Kidney (tissue), 14 donors: Measurements from ENCODE around the gene COL23A1. TPM values are rescaled to one million over a fixed set of nuclear protein-coding genes. Genes with fewer than 3 reads are reported as not detected.

Experiments
- DNase-seq, 5 donors: peaks; one replicate each; pipeline ENCODE4 v3.0.0-alpha.2; 2013 to 2020
- FAIRE-seq: peaks from 2 replicates; lab custom pipeline; 2012; peaks lifted over from hg19 to GRCh38; lab: Jason Lieb, UNC
- H3K27ac ChIP-seq, 2 donors: one replicate each; pipeline ENCODE4 v1.7.0; 2013; ENCODE audit warnings: low read depth in 2 of 2, low read length in 2 of 2, inconsistent platforms in 1 of 2
- H3K27me3 ChIP-seq: one replicate; pipeline ENCODE4 v1.7.1; 2013; ENCODE audit warnings: low read length, inconsistent platforms; ENCODE audit not compliant: control insufficient read depth, insufficient read depth
- H3K36me3 ChIP-seq, 3 donors: one replicate each; pipeline versions ENCODE4 v1.7.0 to v1.7.1; 2013; ENCODE audit warnings: low read length in 3 of 3, control low read depth in 1 of 3, inconsistent platforms in 1 of 3; ENCODE audit not compliant: insufficient read depth in 3 of 3, control insufficient read depth in 2 of 3
- H3K4me1 ChIP-seq, 3 donors: one replicate each; pipeline versions ENCODE4 v1.7.0 to v1.7.1; 2013; ENCODE audit warnings: low read length in 3 of 3, inconsistent platforms in 1 of 3, low read depth in 1 of 3; ENCODE audit not compliant: control insufficient read depth in 2 of 3, insufficient read depth in 2 of 3
- H3K4me3 ChIP-seq, 3 donors: one replicate each; pipeline versions ENCODE4 v1.7.0 to v1.8.1; 2013; ENCODE audit warnings: low read length in 3 of 3, control low read depth in 1 of 3, inconsistent platforms in 1 of 3
- H3K9ac ChIP-seq, 3 donors: one replicate each; pipeline versions ENCODE4 v1.7.0 to v1.7.1; 2013; ENCODE audit warnings: low read length in 3 of 3, control low read depth in 1 of 3, inconsistent platforms in 1 of 3
- H3K9me3 ChIP-seq, 3 donors: one replicate each; pipeline versions ENCODE4 v1.7.0 to v1.7.1; 2013; ENCODE audit warnings: low read length in 3 of 3, control low read depth in 1 of 3, inconsistent platforms in 1 of 3; ENCODE audit not compliant: control insufficient read depth in 2 of 3, insufficient read depth in 1 of 3
- intact Hi-C: fragments of 100-400 bp; cut with DNase I; formaldehyde crosslinking; loops from one replicate; pipeline ENCODE4 v1.11.1; 2022
- polyA plus RNA-seq: library from polyadenylated mRNA; stranded (reverse); fragments of 350-450 nt; fragmentation: Illumina TruSeq; extraction: RNeasy Lipid Tissue Mini Kit (QIAGEN cat#74804); gene quantifications from one replicate; pipeline ENCODE4 v1.2.3, GENCODE V29; 2014; ENCODE audit warnings: low read depth, low replicate concordance; ENCODE audit not compliant: insufficient read depth
- total RNA-seq: library from RNA; stranded (reverse); fragmentation: NEBNext Ultra II Directional; extraction: Animal tissue kit (Norgen Biotek cat#: 25700); gene quantifications from one replicate; pipeline ENCODE4 v1.2.1, GENCODE V29; 2021
- TF ChIP-seq, protein P1 (sequence below): IDR thresholded peaks from 3 replicates; pipeline ENCODE4 v1.5.1; 2012; ENCODE audit warnings: mild to moderate bottlenecking, moderate library complexity, borderline replicate concordance; ENCODE audit not compliant: insufficient read depth; ENCODE audit errors: extremely low read depth
- donor health status: control.
- donor health status: control.
- donor health status: control.
- donor health status: control.
- donor health status: control.
- donor health status: DM: yes; HTN: yes; CAD: no.
- donor health status: Normal renal cell carcinoma (clear cell type).

COL23A1 gene
- total and polyA plus RNA-seq, 2 donors from 2014 or later, result 4.1 to 8.7 TPM

DNA sequence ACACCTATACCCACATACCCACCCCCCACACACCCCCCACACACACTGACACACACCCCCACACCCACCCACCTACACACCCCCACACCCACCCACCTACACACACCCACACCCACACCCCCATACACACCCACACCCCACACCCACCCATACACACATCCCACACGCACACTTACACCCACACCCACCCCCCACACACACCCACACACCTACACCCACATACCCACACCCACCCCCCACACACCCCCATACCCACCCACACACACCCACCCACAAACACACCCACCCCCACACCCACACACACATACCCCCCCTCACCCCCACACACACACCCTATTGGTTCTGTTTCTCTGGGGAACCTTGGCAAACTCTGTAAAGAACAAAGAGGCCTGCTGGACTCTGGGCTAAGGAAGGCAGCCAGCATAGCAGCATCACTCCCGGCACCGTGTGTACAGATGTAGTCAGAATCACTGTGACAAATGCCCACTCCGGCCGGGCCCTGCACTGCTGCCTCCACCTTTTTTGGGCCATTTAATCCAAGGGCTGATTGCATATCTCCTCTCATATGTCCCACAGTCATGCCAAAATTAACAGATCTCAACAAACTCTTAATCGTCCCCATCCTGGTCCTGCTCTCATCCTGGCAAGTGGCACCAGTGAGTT is 42.3 kb downstream of the COL23A1 start:
- Histone ChIP-seq H3K4me3 (no peak overlapping the region), H3K4me1 (peaks cover 0 to 2% (median 0%) of the 10 kb centered on the region in 3 donors), H3K9me3 (no peaks in the 10 kb centered on the region), H3K27me3 (no peaks in the 10 kb centered on the region), H3K36me3 (no peaks in the 10 kb centered on the region), H3K9ac (no peak overlapping the region), H3K27ac (no peak overlapping the region)
- peak in 1 of 5 donors; percentile 50 for DNase-seq
- intact Hi-C loops, result no loop called here
- no peak for FAIRE-seq
- TF ChIP-seq, protein P1, sequence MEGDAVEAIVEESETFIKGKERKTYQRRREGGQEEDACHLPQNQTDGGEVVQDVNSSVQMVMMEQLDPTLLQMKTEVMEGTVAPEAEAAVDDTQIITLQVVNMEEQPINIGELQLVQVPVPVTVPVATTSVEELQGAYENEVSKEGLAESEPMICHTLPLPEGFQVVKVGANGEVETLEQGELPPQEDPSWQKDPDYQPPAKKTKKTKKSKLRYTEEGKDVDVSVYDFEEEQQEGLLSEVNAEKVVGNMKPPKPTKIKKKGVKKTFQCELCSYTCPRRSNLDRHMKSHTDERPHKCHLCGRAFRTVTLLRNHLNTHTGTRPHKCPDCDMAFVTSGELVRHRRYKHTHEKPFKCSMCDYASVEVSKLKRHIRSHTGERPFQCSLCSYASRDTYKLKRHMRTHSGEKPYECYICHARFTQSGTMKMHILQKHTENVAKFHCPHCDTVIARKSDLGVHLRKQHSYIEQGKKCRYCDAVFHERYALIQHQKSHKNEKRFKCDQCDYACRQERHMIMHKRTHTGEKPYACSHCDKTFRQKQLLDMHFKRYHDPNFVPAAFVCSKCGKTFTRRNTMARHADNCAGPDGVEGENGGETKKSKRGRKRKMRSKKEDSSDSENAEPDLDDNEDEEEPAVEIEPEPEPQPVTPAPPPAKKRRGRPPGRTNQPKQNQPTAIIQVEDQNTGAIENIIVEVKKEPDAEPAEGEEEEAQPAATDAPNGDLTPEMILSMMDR, result no peak

DNA sequence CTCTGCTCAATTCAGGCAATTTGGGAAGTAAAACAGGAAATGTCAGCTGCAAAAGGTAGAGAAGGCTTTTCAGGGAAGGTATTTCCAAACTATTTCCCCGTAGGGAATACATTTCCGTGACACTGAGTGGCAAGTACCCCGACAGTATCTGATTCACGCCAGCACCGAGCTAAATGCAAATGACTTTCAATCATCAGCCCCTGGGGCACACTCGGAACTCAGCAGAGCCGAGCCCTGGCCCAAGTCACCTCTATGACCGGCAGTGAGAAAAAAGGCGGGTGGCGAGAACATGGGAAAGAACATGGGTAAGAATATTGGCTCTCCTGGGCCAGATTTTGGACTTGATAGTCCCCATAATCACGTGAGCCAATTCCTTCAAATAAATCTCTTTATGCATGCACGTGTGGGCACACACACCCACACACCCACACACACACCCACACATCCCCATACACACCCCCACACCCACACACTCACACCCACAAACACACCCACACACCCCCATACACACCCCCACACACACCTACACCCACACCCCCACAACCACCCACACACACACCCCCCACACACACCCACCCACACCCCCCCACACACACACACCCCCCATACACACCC is 43.0 kb downstream of the COL23A1 start:
- Histone ChIP-seq H3K4me3 (no peak overlapping the region), H3K4me1 (peaks cover 0 to 3% (median 0%) of the 10 kb centered on the region in 3 donors), H3K36me3 (no peaks in the 10 kb centered on the region), H3K27me3 (no peaks in the 10 kb centered on the region), H3K9me3 (no peaks in the 10 kb centered on the region), H3K9ac (no peak overlapping the region), H3K27ac (no peak overlapping the region)
- FAIRE-seq, result no peak
- peak in 1 of 5 donors; percentile 58 for DNase-seq
- intact Hi-C loops, result no loop called here
- TF ChIP-seq, protein P1, result no peak

DNA sequence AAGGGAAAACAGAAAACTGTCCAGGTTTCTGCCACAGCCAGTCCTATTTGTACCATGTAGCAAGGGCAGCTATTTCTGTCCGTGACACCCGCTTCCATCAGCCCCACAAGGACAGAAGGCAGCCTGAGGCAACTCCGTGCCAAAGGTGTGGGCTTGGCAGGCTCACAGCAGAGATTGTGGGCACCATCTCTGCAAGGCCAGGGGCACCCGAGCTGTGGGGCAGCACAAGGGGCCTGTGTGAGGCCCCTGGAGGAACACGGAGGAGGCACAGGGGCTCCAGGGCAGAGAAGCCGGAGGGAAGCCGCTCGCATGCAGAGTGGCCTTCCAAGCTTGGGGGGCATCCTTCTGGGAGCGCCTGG is 43.5 kb downstream of the COL23A1 start:
- Histone ChIP-seq H3K27me3 (no peaks in the 10 kb centered on the region), H3K27ac (no peak overlapping the region), H3K9me3 (no peaks in the 10 kb centered on the region), H3K9ac (no peak overlapping the region), H3K4me3 (no peak overlapping the region), H3K4me1 (peaks cover 0 to 6% (median 0%) of the 10 kb centered on the region in 3 donors), H3K36me3 (no peaks in the 10 kb centered on the region)
- intact Hi-C loops, result no loop called here
- DNase-seq (peak in 1 of 5 donors; percentile 54), FAIRE-seq (no peak)
- TF ChIP-seq, protein P1, result no peak
